Measurements from ENCODE around the gene KSR1.

KSR1 gene

DNA sequence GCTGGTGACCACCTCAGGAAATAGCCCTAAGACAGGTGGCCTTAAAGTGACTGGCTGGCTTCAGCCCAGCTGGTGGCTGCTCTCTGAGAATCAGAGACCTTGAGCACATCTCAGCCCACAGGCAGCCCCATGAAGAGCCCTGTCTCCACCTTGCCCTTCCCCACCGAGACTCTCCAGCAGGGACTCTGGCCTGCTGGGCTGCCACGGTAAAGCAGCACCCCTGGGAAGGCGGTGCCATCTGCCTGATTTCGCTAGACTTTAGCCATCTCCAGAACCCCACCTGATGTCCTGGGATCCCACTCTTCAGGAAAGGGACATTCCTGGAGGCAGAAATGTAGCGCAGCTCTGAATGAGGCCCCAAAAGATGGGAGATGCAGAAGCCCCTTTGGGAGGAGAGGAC, 129.5 kb downstream of the KSR1 start:
- Histone ChIP-seq H3K27ac (ENCODE audit: low read length) (no peak overlapping the region), H2AFZ (ENCODE audit: low read depth, low read length) (no peak overlapping the region), H3K27me3 (ENCODE audit: low read depth, low read length) (peaks cover 15% of the 10 kb centered on the region; the same call in 1 of the 2 replicates), H3K4me2 (ENCODE audit: low read length) (peak overlapping the region; percentile 50), H3K4me3 (ENCODE audit: low read length) (no peak overlapping the region), H3K9me3 (ENCODE audit: insufficient read depth, low read length) (no peaks in the 10 kb centered on the region), H3K4me1 (ENCODE audit: low read length) (peaks cover 8% of the 10 kb centered on the region), H3K36me3 (replicated peaks; ENCODE audit: low read depth, low read length) (no peaks in the 10 kb centered on the region), H3K79me2 (ENCODE audit: low read length) (no peaks in the 10 kb centered on the region), H3K9ac (ENCODE audit: low read length) (no peak overlapping the region), H4K20me1 (ENCODE audit: insufficient read depth, low read length) (no peaks in the 10 kb centered on the region; the same call in 1 of the 2 replicates)
- TF ChIP-seq EZH2phosphoT487 (IDR thresholded peaks at IDR 0.05; ENCODE audit: low read depth), result no peak
- TF ChIP-seq, protein P1, sequence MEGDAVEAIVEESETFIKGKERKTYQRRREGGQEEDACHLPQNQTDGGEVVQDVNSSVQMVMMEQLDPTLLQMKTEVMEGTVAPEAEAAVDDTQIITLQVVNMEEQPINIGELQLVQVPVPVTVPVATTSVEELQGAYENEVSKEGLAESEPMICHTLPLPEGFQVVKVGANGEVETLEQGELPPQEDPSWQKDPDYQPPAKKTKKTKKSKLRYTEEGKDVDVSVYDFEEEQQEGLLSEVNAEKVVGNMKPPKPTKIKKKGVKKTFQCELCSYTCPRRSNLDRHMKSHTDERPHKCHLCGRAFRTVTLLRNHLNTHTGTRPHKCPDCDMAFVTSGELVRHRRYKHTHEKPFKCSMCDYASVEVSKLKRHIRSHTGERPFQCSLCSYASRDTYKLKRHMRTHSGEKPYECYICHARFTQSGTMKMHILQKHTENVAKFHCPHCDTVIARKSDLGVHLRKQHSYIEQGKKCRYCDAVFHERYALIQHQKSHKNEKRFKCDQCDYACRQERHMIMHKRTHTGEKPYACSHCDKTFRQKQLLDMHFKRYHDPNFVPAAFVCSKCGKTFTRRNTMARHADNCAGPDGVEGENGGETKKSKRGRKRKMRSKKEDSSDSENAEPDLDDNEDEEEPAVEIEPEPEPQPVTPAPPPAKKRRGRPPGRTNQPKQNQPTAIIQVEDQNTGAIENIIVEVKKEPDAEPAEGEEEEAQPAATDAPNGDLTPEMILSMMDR (IDR thresholded peaks at IDR 0.05; ENCODE audit: low read depth, low read length), result no peak

DNA sequence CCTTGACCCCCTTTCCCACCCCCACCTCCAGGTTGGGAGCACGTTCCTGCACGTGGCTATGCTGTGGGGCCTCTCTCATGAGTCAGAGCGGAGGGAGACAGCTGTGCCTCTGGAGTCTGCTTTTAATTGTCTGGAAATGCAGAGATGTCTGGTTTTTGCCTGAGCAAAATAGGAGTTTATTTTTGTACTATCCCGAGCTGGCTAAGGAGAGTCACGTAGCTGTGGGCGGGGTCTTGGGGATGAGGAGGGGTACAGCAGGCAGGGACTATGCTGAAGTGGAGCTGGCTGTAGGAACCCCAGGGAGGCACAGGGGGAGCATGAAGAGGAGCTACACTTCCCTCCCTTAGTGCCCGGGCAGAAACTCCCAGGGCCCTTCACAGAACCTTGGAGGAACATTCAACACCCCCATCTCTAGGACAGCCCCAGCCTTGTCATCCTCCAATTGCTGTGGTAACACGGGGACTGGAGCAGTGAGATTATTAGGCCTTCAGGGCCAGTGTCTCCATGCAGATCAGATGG, 130.0 kb downstream of the KSR1 start:
- H3K79me2 ChIP-seq (ENCODE audit: low read length), result no peaks in the 10 kb centered on the region
- H2AFZ ChIP-seq (ENCODE audit: low read depth, low read length), result no peak overlapping the region
- no peak overlapping the region for H3K27ac ChIP-seq (ENCODE audit: low read length)
- no peaks in the 10 kb centered on the region for H3K9me3 ChIP-seq (ENCODE audit: insufficient read depth, low read length)
- H3K36me3 ChIP-seq (replicated peaks; ENCODE audit: low read depth, low read length), result no peaks in the 10 kb centered on the region
- H3K4me1 ChIP-seq (ENCODE audit: low read length), result peaks cover 8% of the 10 kb centered on the region
- H3K4me2 ChIP-seq (ENCODE audit: low read length), result no peak overlapping the region
- H3K4me3 ChIP-seq (ENCODE audit: low read length), result no peak overlapping the region
- no peak overlapping the region for H3K9ac ChIP-seq (ENCODE audit: low read length)
- H3K27me3 ChIP-seq (ENCODE audit: low read depth, low read length), result peaks cover 19% of the 10 kb centered on the region
- TF ChIP-seq, protein P1 (IDR thresholded peaks at IDR 0.05; ENCODE audit: low read depth, low read length), result no peak
- TF ChIP-seq EZH2phosphoT487 (IDR thresholded peaks at IDR 0.05; ENCODE audit: low read depth), result no peak
- no peaks in the 10 kb centered on the region; the same call in 1 of the 2 replicates for H4K20me1 ChIP-seq (ENCODE audit: insufficient read depth, low read length)

DNA sequence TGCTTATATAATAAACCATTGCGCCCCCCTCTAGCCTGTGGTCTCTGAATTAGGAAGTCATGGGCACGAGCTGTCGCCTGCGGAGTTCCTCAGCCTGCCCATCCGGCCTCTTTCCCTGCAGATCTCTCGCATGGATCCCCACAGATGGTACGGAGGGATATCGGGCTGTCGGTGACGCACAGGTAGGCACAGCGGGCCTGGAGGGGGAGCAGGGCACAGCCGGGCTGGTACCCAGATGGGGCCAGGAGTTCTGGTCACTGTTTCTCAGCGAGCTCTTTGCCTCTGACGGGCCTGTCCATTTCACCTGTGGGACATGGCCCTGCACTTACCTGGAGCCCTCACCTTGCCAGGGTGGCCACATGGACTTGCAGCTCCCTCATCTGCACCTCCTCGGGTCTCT, 132.1 kb downstream of the KSR1 start:
- no peak overlapping the region for H2AFZ ChIP-seq (ENCODE audit: low read depth, low read length)
- H3K9me3 ChIP-seq (ENCODE audit: insufficient read depth, low read length), result no peaks in the 10 kb centered on the region
- no peaks in the 10 kb centered on the region for H3K36me3 ChIP-seq (replicated peaks; ENCODE audit: low read depth, low read length)
- TF ChIP-seq, protein P1 (IDR thresholded peaks at IDR 0.05; ENCODE audit: low read depth, low read length), result no peak
- TF ChIP-seq EZH2phosphoT487 (IDR thresholded peaks at IDR 0.05; ENCODE audit: low read depth), result no peak
- no peak overlapping the region for H3K4me2 ChIP-seq (ENCODE audit: low read length)
- H3K4me3 ChIP-seq (ENCODE audit: low read length), result no peak overlapping the region
- peaks cover 8% of the 10 kb centered on the region for H3K4me1 ChIP-seq (ENCODE audit: low read length)
- peaks cover 34% of the 10 kb centered on the region for H3K27me3 ChIP-seq (ENCODE audit: low read depth, low read length)
- no peak overlapping the region for H3K27ac ChIP-seq (ENCODE audit: low read length)
- no peaks in the 10 kb centered on the region for H3K79me2 ChIP-seq (ENCODE audit: low read length)
- H3K9ac ChIP-seq (ENCODE audit: low read length), result no peak overlapping the region
- no peaks in the 10 kb centered on the region; the same call in 1 of the 2 replicates for H4K20me1 ChIP-seq (ENCODE audit: insufficient read depth, low read length)

DNA sequence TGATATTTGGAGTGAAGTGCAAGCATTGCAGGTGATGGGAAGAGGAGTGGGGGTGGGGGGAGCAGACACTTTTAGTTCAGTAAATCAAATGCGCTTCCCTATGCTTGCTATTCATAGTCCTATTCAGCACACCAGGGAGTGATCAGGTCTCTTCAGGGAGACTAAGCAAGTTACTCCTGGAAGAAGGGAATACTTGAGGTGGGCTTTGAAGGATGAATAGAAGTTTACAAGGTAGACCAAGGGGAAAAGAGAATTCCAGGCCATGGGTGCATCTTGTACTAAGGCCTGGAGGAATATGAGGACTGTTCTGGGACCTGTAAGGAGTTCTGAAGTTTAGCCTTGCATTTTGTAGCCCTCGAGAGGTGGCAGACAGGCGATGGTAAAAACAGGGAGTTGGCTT, 134.6 kb downstream of the KSR1 start:
- Histone ChIP-seq H3K79me2 (ENCODE audit: low read length) (no peaks in the 10 kb centered on the region), H3K9me3 (ENCODE audit: insufficient read depth, low read length) (no peaks in the 10 kb centered on the region), H3K36me3 (replicated peaks; ENCODE audit: low read depth, low read length) (no peaks in the 10 kb centered on the region), H2AFZ (ENCODE audit: low read depth, low read length) (no peak overlapping the region), H4K20me1 (ENCODE audit: insufficient read depth, low read length) (no peaks in the 10 kb centered on the region; the same call in 1 of the 2 replicates), H3K9ac (ENCODE audit: low read length) (no peak overlapping the region), H3K27me3 (ENCODE audit: low read depth, low read length) (peaks cover 39% of the 10 kb centered on the region), H3K4me2 (ENCODE audit: low read length) (no peak overlapping the region), H3K27ac (ENCODE audit: low read length) (no peak overlapping the region), H3K4me3 (ENCODE audit: low read length) (no peak overlapping the region), H3K4me1 (ENCODE audit: low read length) (no peaks in the 10 kb centered on the region)
- TF ChIP-seq, protein P1 (IDR thresholded peaks at IDR 0.05; ENCODE audit: low read depth, low read length), result no peak
- TF ChIP-seq EZH2phosphoT487 (IDR thresholded peaks at IDR 0.05; ENCODE audit: low read depth), result no peak

All from OCI-LY3 (cell line).